RKO (cell line): ENCODE measurements around the gene PHETA2.

Experiments used
- DNase-seq: peaks from one replicate; pipeline ENCODE4 v3.0.0-alpha.2; 2016; ENCODE audit warnings: low spot score

The PHETA2 gene

DNA sequence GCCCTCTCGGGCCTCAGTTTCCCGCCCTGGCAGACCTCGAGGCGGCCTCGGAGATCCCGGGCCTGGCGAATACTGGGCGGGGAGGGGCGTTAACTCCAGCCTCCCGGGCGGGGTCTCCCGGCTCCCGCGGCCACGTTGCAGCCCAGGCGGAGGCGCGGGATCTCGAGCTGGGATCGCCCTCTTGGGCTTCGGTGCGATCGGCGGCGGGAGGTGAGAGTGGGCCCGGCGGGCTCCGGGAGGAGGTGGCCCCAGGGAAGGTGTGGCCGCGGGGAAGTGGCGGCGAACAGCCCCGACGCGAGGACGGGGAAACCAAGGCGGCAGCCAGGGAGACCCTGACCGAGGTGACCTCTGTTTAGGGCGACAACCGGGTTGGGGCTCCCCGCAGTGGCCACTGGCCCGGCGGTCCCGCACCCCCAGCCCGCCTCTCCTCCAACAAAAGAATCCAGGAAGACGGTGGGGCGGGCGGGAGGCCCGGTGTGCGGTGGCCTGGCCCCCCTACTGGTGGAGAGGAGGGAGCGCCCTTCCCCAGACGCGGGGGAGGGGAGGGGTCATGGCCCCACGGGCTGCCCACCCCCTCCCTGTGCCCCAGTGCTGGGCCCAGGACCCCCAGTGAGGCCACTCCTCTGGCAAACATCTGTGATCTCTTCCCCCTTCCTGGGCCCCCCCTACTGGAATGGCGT is at the start of gene PHETA2:
TSS of gene PHETA2 (plus strand) at position 117 of the 680 bp plus-strand sequence. CDS start 3,046 bp downstream, outside the sequence.
- DNase-seq: peak; percentile 58

DNA sequence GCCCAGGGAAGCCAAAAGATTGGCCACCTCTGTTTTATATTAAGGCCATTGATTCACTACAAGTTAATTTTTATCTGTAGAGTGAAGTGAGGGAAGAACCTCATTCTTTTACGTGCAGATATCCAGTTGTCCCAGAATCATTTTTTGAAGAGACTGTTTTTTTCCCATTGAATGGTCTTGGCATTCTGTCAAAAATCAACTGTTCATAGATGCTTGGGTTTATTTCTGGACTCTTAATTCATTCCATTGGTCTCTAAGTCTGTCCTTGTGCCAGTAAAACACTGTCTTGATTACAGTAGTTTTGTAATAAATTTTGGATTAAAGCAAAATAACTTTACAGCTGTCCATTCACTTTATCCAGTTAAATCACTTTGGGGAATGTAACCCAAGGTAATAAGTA is 48.6 kb upstream of the PHETA2 start:
- no peak for DNase-seq

- DNase-seq: no peak
These were observed 47.3 kb upstream of the PHETA2 start for GRCh38 chr22:42026705-42027104.

GRCh38 chr22:42033263-42034181 is 40.5 kb upstream of the PHETA2 start:
- DNase-seq: no peak

DNA sequence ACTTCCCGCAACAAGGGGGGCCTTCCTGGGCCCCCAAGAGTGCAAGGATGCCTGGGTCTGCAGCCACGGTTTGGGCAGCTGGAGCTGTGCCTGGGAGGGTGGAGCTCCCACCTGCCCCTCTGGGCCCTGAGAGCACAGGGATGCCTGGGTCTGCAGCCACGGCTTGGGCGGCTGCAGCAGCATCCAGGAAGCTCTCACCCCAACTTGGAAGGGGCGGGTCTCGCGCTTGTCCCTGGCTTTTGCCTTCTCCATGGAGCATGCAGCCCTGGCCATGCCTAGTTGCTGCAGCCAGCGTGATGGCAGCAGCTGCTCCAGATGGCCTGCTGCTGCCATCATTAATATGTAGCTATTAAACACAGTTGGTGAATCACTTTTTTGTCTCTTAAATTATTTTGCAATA is 38.8 kb upstream of the PHETA2 start:
- DNase-seq: no peak

DNA sequence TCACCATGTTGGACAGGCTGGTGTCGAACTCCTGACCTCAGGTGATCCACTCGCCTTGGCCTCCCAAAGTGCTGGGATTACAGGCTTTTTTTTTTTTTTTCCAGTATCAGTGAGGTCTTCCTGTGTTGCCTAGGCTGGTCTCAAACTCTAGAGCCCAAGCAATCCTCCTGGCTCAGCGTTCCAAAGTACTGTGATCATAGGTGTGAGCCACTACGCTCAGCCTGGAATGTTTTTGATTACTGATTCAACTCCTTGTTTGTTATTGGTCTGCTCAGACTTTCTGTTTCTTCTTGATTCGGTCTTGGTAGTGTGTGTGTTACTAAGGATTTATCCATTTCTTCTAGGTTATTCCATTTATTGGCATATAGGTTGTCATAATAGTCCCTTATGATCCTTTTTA is 34.8 kb upstream of the PHETA2 start:
- no peak for DNase-seq

DNA sequence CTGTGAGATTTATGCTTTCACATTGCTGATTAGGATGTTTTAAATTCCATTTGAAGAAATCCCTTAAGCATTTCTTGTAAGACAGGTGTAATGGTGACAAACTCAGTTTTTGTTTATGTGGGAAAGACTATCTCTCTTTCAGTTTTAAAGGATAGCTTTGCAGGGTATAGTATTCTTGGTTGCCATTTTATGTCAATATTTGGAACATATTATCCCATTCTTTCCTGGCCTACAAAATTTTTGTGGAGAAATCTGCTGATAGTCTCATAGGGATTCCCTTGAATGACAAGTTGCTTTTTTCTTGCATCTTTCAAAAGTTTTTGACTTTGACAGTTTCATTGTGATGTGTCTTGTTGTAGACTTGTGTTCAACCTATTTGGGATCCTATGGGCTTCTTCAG is 32.3 kb upstream of the PHETA2 start:
- DNase-seq: no peak

- no peak for DNase-seq
These were observed 23.3 kb upstream of the PHETA2 start for GRCh38 chr22:42050641-42051180.

- no peak for DNase-seq
These were observed 21.3 kb upstream of the PHETA2 start for GRCh38 chr22:42052765-42053164.

GRCh38 chr22:42056757-42057511 is 17.1 kb upstream of the PHETA2 start:
- DNase-seq: no peak

GRCh38 chr22:42060489-42060888 is 13.6 kb upstream of the PHETA2 start:
- no peak for DNase-seq

- no peak for DNase-seq
These were observed 13.0 kb upstream of the PHETA2 start for GRCh38 chr22:42061041-42061440.

- no peak for DNase-seq
These were observed 11.4 kb upstream of the PHETA2 start for GRCh38 chr22:42062506-42063170.

- DNase-seq: no peak
These were observed 9.4 kb upstream of the PHETA2 start for GRCh38 chr22:42064629-42065028.

GRCh38 chr22:42065438-42066125 is 8.5 kb upstream of the PHETA2 start:
- DNase-seq: no peak

GRCh38 chr22:42066126-42066761 is 7.8 kb upstream of the PHETA2 start:
- DNase-seq: no peak

- no peak for DNase-seq
These were observed 7.1 kb upstream of the PHETA2 start for GRCh38 chr22:42066937-42067336.

DNA sequence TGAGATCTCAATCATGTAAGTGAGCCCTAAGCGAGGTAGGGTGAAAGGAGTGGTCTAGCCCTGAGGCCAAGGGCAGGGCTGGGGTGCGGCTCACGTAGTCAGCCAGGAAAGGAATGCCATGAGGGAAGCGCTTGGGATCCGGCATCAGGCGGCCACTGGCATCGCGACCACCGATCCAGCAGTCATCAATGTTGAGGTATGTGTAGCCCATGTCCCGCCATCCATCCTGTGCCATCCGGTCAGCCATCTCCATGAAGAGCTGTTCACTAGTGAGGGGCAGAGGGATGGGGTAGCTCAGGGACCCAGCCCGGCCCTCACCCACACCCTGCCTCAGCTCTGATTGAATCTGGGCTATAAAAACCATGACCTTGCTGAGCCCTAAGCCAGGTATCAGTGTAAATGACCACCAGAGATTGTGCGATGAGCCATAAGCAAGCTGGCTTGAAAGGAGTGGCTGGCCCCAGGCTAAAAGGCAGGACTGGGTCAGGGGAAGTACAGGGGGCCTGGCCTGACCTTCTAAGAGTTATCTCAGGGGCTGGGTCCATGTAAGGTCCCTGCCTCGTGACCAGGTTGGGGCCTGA is 6.3 kb upstream of the PHETA2 start:
- no peak for DNase-seq

- DNase-seq: no peak
These were observed 5.8 kb upstream of the PHETA2 start for GRCh38 chr22:42068291-42068690.

GRCh38 chr22:42069801-42070516 is 4.1 kb upstream of the PHETA2 start:
- peak; percentile 54 for DNase-seq
